H1 (cell line): ENCODE data around the gene NAB1. TPM values are rescaled to one million over a fixed set of nuclear protein-coding genes. Genes with fewer than 3 reads are reported as not detected.

Source experiments
- CTCF ChIA-PET: fragments of 300-600 bp; sonication (Branson Sonifier 250); formaldehyde crosslinking; loops from one replicate; lab custom pipeline; 2021; ENCODE audit not compliant: partially characterized antibody; lab: Charles Lee
- POLR2A ChIA-PET: fragments of 300-600 bp; sonication (Branson Sonifier 250); formaldehyde crosslinking; loops from one replicate; lab custom pipeline; 2021; ENCODE audit warnings: inconsistent platforms; ENCODE audit not compliant: partially characterized antibody; lab: Charles Lee
- DNase-seq, 2 experiments: peaks; one replicate each; pipeline versions ENCODE4 v3.0.0 to v3.0.0-alpha.2; 2010 to 2022; ENCODE audit warnings: low spot score in 2 of 2, low read depth in 1 of 2, mixed read lengths in 1 of 2
- FAIRE-seq: peaks from 2 replicates; lab custom pipeline; 2011; peaks lifted over from hg19 to GRCh38; lab: Jason Lieb, UNC
- H2AFZ ChIP-seq: 2 replicates; pipeline ENCODE4 v1.8.1; 2012; ENCODE audit warnings: low read length, inconsistent platforms
- H2AK5ac ChIP-seq: 2 replicates; pipeline ENCODE4 v1.6.1; 2013; ENCODE audit warnings: low read depth, low read length
- H2BK120ac ChIP-seq: replicated peaks from 2 replicates; pipeline ENCODE3; 2013; ENCODE audit warnings: low read depth, low read length, inconsistent platforms
- H2BK12ac ChIP-seq: 2 replicates; pipeline ENCODE4 v1.6.1; 2013; ENCODE audit warnings: low read depth, low read length
- H2BK15ac ChIP-seq: 2 replicates; pipeline ENCODE4 v1.6.1; 2013; ENCODE audit warnings: low read length
- H2BK20ac ChIP-seq: 2 replicates; pipeline ENCODE4 v1.6.1; 2013; ENCODE audit warnings: low read length
- H2BK5ac ChIP-seq: 2 replicates; pipeline ENCODE4 v1.6.1; 2013; ENCODE audit warnings: low read depth, low read length
- H3K14ac ChIP-seq: 2 replicates; pipeline ENCODE4 v1.6.1; 2013; ENCODE audit warnings: inconsistent platforms; ENCODE audit not compliant: insufficient read length
- H3K18ac ChIP-seq: 2 replicates; pipeline ENCODE4 v1.6.1; 2013; ENCODE audit warnings: low read length; ENCODE audit errors: extremely low read depth
- H3K23ac ChIP-seq: 2 replicates; pipeline ENCODE4 v1.6.1; 2013; ENCODE audit warnings: inconsistent platforms; ENCODE audit not compliant: insufficient read length
- H3K23me2 ChIP-seq: 2 replicates; pipeline ENCODE4 v1.6.1; 2013; ENCODE audit warnings: low read depth, low read length
- H3K27ac ChIP-seq: 2 replicates; pipeline ENCODE4 v1.6.1; 2011; ENCODE audit warnings: low read depth, low read length, inconsistent platforms
- H3K27me3 ChIP-seq, 4 experiments: replicated peaks in 1 of 4; 1 replicate in 1 of 4; 2 replicates in 3 of 4; pipeline versions ENCODE4 v1.6.1 to v1.8.1; 2011 to 2013; ENCODE audit warnings: low read length in 3 of 4, mild to moderate bottlenecking in 3 of 4, inconsistent platforms in 2 of 4, mixed read lengths in 2 of 4, moderate library complexity in 1 of 4; ENCODE audit not compliant: control insufficient read depth in 3 of 4, insufficient read depth in 3 of 4; ENCODE audit errors: extremely low read depth in 1 of 4
- H3K36me3 ChIP-seq, 4 experiments: 2 replicates each; pipeline versions ENCODE4 v1.6.1 to v1.8.1; 2011 to 2013; ENCODE audit warnings: mild to moderate bottlenecking in 4 of 4, low read length in 3 of 4, moderate library complexity in 2 of 4, control low read depth in 1 of 4, inconsistent platforms in 1 of 4; ENCODE audit not compliant: insufficient read depth in 4 of 4, control insufficient read depth in 2 of 4
- H3K4ac ChIP-seq: replicated peaks from 2 replicates; pipeline ENCODE3; 2013; ENCODE audit warnings: low read length, low read depth, mixed read lengths, inconsistent platforms; ENCODE audit not compliant: insufficient read length
- H3K4me1 ChIP-seq, 4 experiments: replicated peaks in 1 of 4; 1 replicate in 1 of 4; 2 replicates in 3 of 4; pipeline versions ENCODE4 v1.6.1 to v1.8.1; 2011 to 2013; ENCODE audit warnings: low read length in 3 of 4, inconsistent platforms in 2 of 4, mixed read lengths in 1 of 4; ENCODE audit not compliant: insufficient read depth in 4 of 4, control insufficient read depth in 3 of 4
- H3K4me2 ChIP-seq, 2 experiments: 2 replicates each; pipeline versions ENCODE4 v1.6.1 to v1.8.1; 2011 to 2013; ENCODE audit warnings: low read depth in 2 of 2, low read length in 2 of 2, control low read depth in 1 of 2, inconsistent platforms in 1 of 2, mild to moderate bottlenecking in 1 of 2; ENCODE audit not compliant: insufficient read depth in 1 of 2
- H3K4me3 ChIP-seq, 4 experiments: fragments of 200-600, 300-600 bp in 1 of 4; sonication (generic), shearing (Covaris generic), sonication (Bioruptor Twin) in 1 of 4; 2 replicates each; pipeline versions ENCODE4 v1.5.1 to v1.8.1; 2011 to 2016; ENCODE audit warnings: low read length in 4 of 4, low read depth in 3 of 4, control low read depth in 2 of 4, inconsistent platforms in 2 of 4, mild to moderate bottlenecking in 2 of 4, mixed read lengths in 1 of 4, moderate library complexity in 1 of 4; ENCODE audit not compliant: insufficient read depth in 2 of 4; ENCODE audit errors: extremely low read depth in 1 of 4
- H3K56ac ChIP-seq: replicated peaks from 2 replicates; pipeline ENCODE3; 2013; ENCODE audit warnings: low read depth, mild to moderate bottlenecking, mixed read lengths, low read length, inconsistent platforms; ENCODE audit not compliant: insufficient read length
- H3K79me1 ChIP-seq: 2 replicates; pipeline ENCODE4 v1.6.1; 2013; ENCODE audit warnings: low read depth, low read length, control low read depth
- H3K79me2 ChIP-seq, 2 experiments: 2 replicates each; pipeline versions ENCODE4 v1.6.1 to v1.8.1; 2012 to 2013; ENCODE audit warnings: low read length in 2 of 2, mild to moderate bottlenecking in 2 of 2, inconsistent platforms in 1 of 2; ENCODE audit not compliant: insufficient read depth in 2 of 2, control insufficient read depth in 1 of 2
- H3K9ac ChIP-seq, 4 experiments: replicated peaks in 1 of 4; 1 replicate in 1 of 4; 2 replicates in 3 of 4; pipeline versions ENCODE4 v1.6.1 to v1.8.1; 2011 to 2013; ENCODE audit warnings: low read depth in 3 of 4, low read length in 3 of 4, control low read depth in 2 of 4, mild to moderate bottlenecking in 2 of 4, moderate library complexity in 2 of 4, inconsistent platforms in 1 of 4; ENCODE audit errors: extremely low read depth in 1 of 4
- H3K9me3 ChIP-seq, 2 experiments: 2 replicates each; pipeline versions ENCODE4 v1.6.1 to v1.8.1; 2012 to 2013; ENCODE audit warnings: mild to moderate bottlenecking in 2 of 2, moderate library complexity in 2 of 2, control low read depth in 1 of 2, inconsistent platforms in 1 of 2, low read depth in 1 of 2, low read length in 1 of 2, mixed read lengths in 1 of 2; ENCODE audit not compliant: insufficient read depth in 2 of 2
- H4K20me1 ChIP-seq, 2 experiments: replicated peaks in 1 of 2; 2 replicates each; pipeline versions ENCODE3 to v1.8.1; 2011 to 2013; ENCODE audit warnings: inconsistent platforms in 2 of 2, low read length in 2 of 2, mild to moderate bottlenecking in 1 of 2; ENCODE audit not compliant: insufficient read depth in 2 of 2, control insufficient read depth in 1 of 2
- H4K5ac ChIP-seq: 2 replicates; pipeline ENCODE4 v1.6.1; 2013; ENCODE audit warnings: low read length, low read depth, mixed read lengths, inconsistent platforms; ENCODE audit not compliant: insufficient read length
- H4K8ac ChIP-seq: 2 replicates; pipeline ENCODE4 v1.8.0; 2013; ENCODE audit warnings: mild to moderate bottlenecking, moderate library complexity, low read length, inconsistent platforms; ENCODE audit not compliant: insufficient read depth; ENCODE audit errors: extremely low read depth
- H4K91ac ChIP-seq: replicated peaks from 2 replicates; pipeline ENCODE3; 2013; ENCODE audit warnings: low read length, mixed read lengths, inconsistent platforms; ENCODE audit not compliant: insufficient read length
- HDAC6 ChIP-seq: IDR thresholded peaks from one replicate; pipeline ENCODE4 v1.7.1; 2012; ENCODE audit warnings: low read depth, mild to moderate bottlenecking, inconsistent platforms, low read length, moderate library complexity
- WGBS, 2 experiments: shearing (Covaris generic) in 1 of 2; methylation state at CpG; one replicate each; pipeline versions ENCODE4 v1.1.6 to v1.1.7; 2013 to 2015; ENCODE audit warnings: low lambda C conversion rate in 2 of 2, mixed read lengths in 2 of 2, inconsistent platforms in 1 of 2, low coverage in 1 of 2, missing lambda C conversion rate in 1 of 2; ENCODE audit not compliant: insufficient replicate concordance in 2 of 2, insufficient coverage in 1 of 2, insufficient read length in 1 of 2; ENCODE audit errors: extremely low coverage in 1 of 2, missing lambda C conversion rate in 1 of 2; 5-methylcytosine and 5-hydroxymethylcytosine counted together
- polyA plus RNA-seq, 7 experiments: library from polyadenylated mRNA; depleted of rRNA in 3 of 7; stranded (reverse) in 5 of 7; unstranded in 2 of 7; fragments of >200 nt in 5 of 7; fragments of 200-250 nt in 2 of 7; gene quantifications; 1 replicate in 5 of 7; 2 replicates in 1 of 7; 4 replicates in 1 of 7; pipeline versions ENCODE4 v1.2.1 to v1.2.3, GENCODE V29; 2011 to 2013; ENCODE audit warnings: missing spikeins in 2 of 7, mixed read lengths in 2 of 7
- total RNA-seq: library from RNA; stranded (reverse); fragmentation: NEBNext Ultra II Directional; extraction: Animal tissue kit (Norgen Biotek cat#: 25700); gene quantifications from 2 replicates; pipeline ENCODE4 v1.2.1, GENCODE V29; 2021

The NAB1 gene
- total and polyA plus RNA-seq, 2 of the 8 experiments (the other 6 are each of a cell fraction or from before 2014, with no cell fraction given), result 8.5 to 28.6 TPM

- Histone ChIP-seq H2AFZ (no peak overlapping the region), H3K4ac (no peak overlapping the region), H3K4me1 (peaks cover 3 to 8% (median 6%) of the 10 kb centered on the region in 4 experiments; a peak in 5 of 7 replicates), H4K8ac (no peak overlapping the region), H4K91ac (no peak overlapping the region), H3K9me3 (no peaks in the 10 kb centered on the region), H2BK20ac (no peak overlapping the region), H3K27ac (no peak overlapping the region), H3K4me2 (no peak overlapping the region), H4K5ac (no peak overlapping the region), H4K20me1 (no peaks in the 10 kb centered on the region), H3K18ac (no peak overlapping the region), H3K79me1 (no peaks in the 10 kb centered on the region), H3K14ac (no peak overlapping the region), H3K9ac (no peak overlapping the region), H2BK120ac (no peak overlapping the region), H2BK5ac (no peak overlapping the region), H3K23ac (no peak overlapping the region), H3K56ac (no peak overlapping the region), H3K4me3 (no peak overlapping the region), H2AK5ac (no peak overlapping the region), H3K36me3 (peaks cover 0 to 8% (median 0%) of the 10 kb centered on the region in 4 experiments; a peak in 2 of 8 replicates), H3K79me2 (no peaks in the 10 kb centered on the region), H3K27me3 (no peaks in the 10 kb centered on the region), H2BK15ac (no peak overlapping the region), H2BK12ac (no peak overlapping the region), H3K23me2 (no peaks in the 10 kb centered on the region)
- ChIA-PET CTCF (interaction anchor here (0.6 to 6.1 kb wide), 8 partner anchors 8 to 918 kb away, joined by 3 to 48 read pairs (median 3); no protein-coding TSS in a partner anchor), POLR2A (no interaction called here)
- FAIRE-seq (no peak), DNase-seq (no peak)
- 87% methylated on average over 5 of the region's 5 CpGs; no CpG with 5 or more reads in 1 of the 2 experiments for WGBS, 2 experiments
- no peak for TF ChIP-seq HDAC6
These were observed 33.3 kb downstream of the NAB1 start for GRCh38 chr2:190682168-190682567.
